HCT116 (cell line): ENCODE measurements around the gene DNHD1. TPM values are rescaled to one million over a fixed set of nuclear protein-coding genes. Genes with fewer than 3 reads are reported as not detected.

Experiments
- ATAC-seq: fragments of 200-7000 bp; cut with Tn5 transposase; 2 replicates; pipeline ENCODE4 v1.9.1; 2020; ENCODE audit warnings: mild to moderate bottlenecking, moderate library complexity
- BruUV-seq: library from RNA; stranded (reverse); fragments of 400-500 nt; replicated peaks from 2 replicates; lab custom pipeline; 2021; lab: Mats Ljungman, UMichigan
- CTCF ChIA-PET: fragments of 300-600 bp; sonication (Branson Sonifier 250); formaldehyde crosslinking; loops from one replicate; lab custom pipeline; 2021; ENCODE audit warnings: antibody characterized with exemption; lab: Charles Lee
- POLR2A ChIA-PET: fragments of 300-600, 350-600 bp; sonication (Branson Sonifier 250); formaldehyde crosslinking; loops from one replicate; lab custom pipeline; 2021; ENCODE audit warnings: antibody characterized with exemption; lab: Charles Lee
- RAD21 ChIA-PET, 2 experiments: fragments of 300-600 bp; sonication (Branson Sonifier 250); formaldehyde crosslinking; loops; one replicate each; lab custom pipeline; 2023; ENCODE audit warnings: low total read pairs in 2 of 2; ENCODE audit not compliant: uncharacterized antibody in 2 of 2, unreplicated experiment in 2 of 2, low non-redundant PET in 1 of 2; lab: Charles Lee
- DNase-seq: peaks from one replicate; pipeline ENCODE4 v3.0.0-alpha.2; 2010; ENCODE audit warnings: low read depth, low spot score
- H2AFZ ChIP-seq: fragments of 200-600 bp; shearing (Covaris generic), sonication (generic); 2 replicates; pipeline ENCODE4 v1.6.1; 2017; ENCODE audit warnings: low read depth, mixed run types, mixed read lengths, antibody characterized with exemption, low read length; ENCODE audit not compliant: poor library complexity, severe bottlenecking
- H3K27ac ChIP-seq: 2 replicates; pipeline ENCODE4 v1.5.1; 2012; ENCODE audit warnings: low read depth, low read length
- H3K27me3 ChIP-seq: fragments of 200-600 bp; sonication (generic); 2 replicates; pipeline ENCODE4 v1.6.1; 2016; ENCODE audit warnings: mixed run types, low read length, mixed read lengths; ENCODE audit not compliant: insufficient read depth
- H3K36me3 ChIP-seq, 2 experiments: fragments of 200-500 bp in 1 of 2; fragments of 200-600 bp in 1 of 2; sonication (Bioruptor generic) in 1 of 2; sonication (generic) in 1 of 2; 2 replicates each; pipeline versions ENCODE4 v1.5.1 to v1.6.1; 2014 to 2016; ENCODE audit warnings: low read length in 2 of 2, inconsistent platforms in 1 of 2, mixed read lengths in 1 of 2, mixed run types in 1 of 2; ENCODE audit not compliant: insufficient read depth in 2 of 2, control insufficient read depth in 1 of 2
- H3K4me1 ChIP-seq, 2 experiments: fragments of 200-600 bp in 1 of 2; sonication (generic) in 1 of 2; 2 replicates each; pipeline versions ENCODE4 v1.5.1 to v1.6.1; 2012 to 2017; ENCODE audit warnings: low read length in 2 of 2, inconsistent platforms in 1 of 2, mild to moderate bottlenecking in 1 of 2, mixed read lengths in 1 of 2, mixed run types in 1 of 2, moderate library complexity in 1 of 2; ENCODE audit not compliant: insufficient read depth in 2 of 2, control insufficient read depth in 1 of 2
- H3K4me2 ChIP-seq: fragments of 200-600 bp; sonication (generic); 2 replicates; pipeline ENCODE4 v1.6.1; 2017; ENCODE audit warnings: mixed run types, low read length, mixed read lengths
- H3K4me3 ChIP-seq, 2 experiments: fragments of 200-600 bp in 1 of 2; sonication (generic) in 1 of 2; replicated peaks in 1 of 2; 2 replicates each; pipeline ENCODE4 v1.5.1; 2011 to 2016; ENCODE audit warnings: low read length in 2 of 2, control low read depth in 1 of 2, low read depth in 1 of 2, mild to moderate bottlenecking in 1 of 2, mixed read lengths in 1 of 2, mixed run types in 1 of 2
- H3K79me2 ChIP-seq: fragments of 200-600 bp; sonication (generic); 2 replicates; pipeline ENCODE4 v1.6.1; 2017; ENCODE audit warnings: mild to moderate bottlenecking, mixed run types, low read length, moderate library complexity, mixed read lengths; ENCODE audit not compliant: insufficient read depth
- H3K9ac ChIP-seq: fragments of 200-600 bp; sonication (generic); 2 replicates; pipeline ENCODE4 v1.6.1; 2016; ENCODE audit warnings: low read length, mixed read lengths
- H3K9me2 ChIP-seq: fragments of 200-600 bp; sonication (generic), shearing (Covaris generic); 2 replicates; pipeline ENCODE4 v1.6.1; 2017; ENCODE audit warnings: mixed run types, mild to moderate bottlenecking, moderate library complexity; ENCODE audit not compliant: insufficient read depth
- H3K9me3 ChIP-seq, 2 experiments: fragments of 200-500 bp in 1 of 2; fragments of 200-600 bp in 1 of 2; sonication (Bioruptor generic) in 1 of 2; sonication (generic) in 1 of 2; 2 replicates each; pipeline ENCODE4 v1.6.1; 2014 to 2017; ENCODE audit warnings: low read length in 2 of 2, mixed read lengths in 2 of 2, inconsistent platforms in 1 of 2, low read depth in 1 of 2, mild to moderate bottlenecking in 1 of 2, mixed run types in 1 of 2, moderate library complexity in 1 of 2; ENCODE audit not compliant: control insufficient read depth in 1 of 2, insufficient read depth in 1 of 2
- H4K20me1 ChIP-seq: fragments of 200-600 bp; sonication (generic), shearing (Covaris generic); 2 replicates; pipeline ENCODE4 v1.6.1; 2017; ENCODE audit warnings: mixed run types, mild to moderate bottlenecking, moderate library complexity; ENCODE audit not compliant: insufficient read depth
- ATF3 ChIP-seq: IDR thresholded peaks from 2 replicates; pipeline ENCODE4 v1.6.1; 2012
- CBX3 ChIP-seq: IDR thresholded peaks from 2 replicates; pipeline ENCODE4 v1.6.1; 2012; ENCODE audit warnings: low read depth
- CTCF ChIP-seq, 3 experiments: fragments of 200-600 bp in 1 of 3; sonication (generic) in 1 of 3; IDR thresholded peaks in 2 of 3; conservative IDR thresholded peaks in 1 of 3; 2 replicates each; pipeline ENCODE4 v1.5.1; 2012 to 2017; ENCODE audit warnings: low read depth in 2 of 3, low read length in 2 of 3, antibody characterized with exemption in 1 of 3, borderline replicate concordance in 1 of 3, control low read depth in 1 of 3, mild to moderate bottlenecking in 1 of 3, mixed read lengths in 1 of 3, mixed run types in 1 of 3, moderate library complexity in 1 of 3; ENCODE audit not compliant: insufficient read depth in 1 of 3
- EGR1 ChIP-seq: IDR thresholded peaks from 2 replicates; pipeline ENCODE4 v1.6.1; 2012; ENCODE audit warnings: low read depth
- ELF1 ChIP-seq: IDR thresholded peaks from 2 replicates; pipeline ENCODE4 v1.6.1; 2012; ENCODE audit warnings: low read depth, borderline replicate concordance
- EZH2phosphoT487 ChIP-seq: fragments of 200-600 bp; IDR thresholded peaks from 2 replicates; pipeline ENCODE4 v1.6.1; 2018; ENCODE audit warnings: antibody characterized with exemption, borderline replicate concordance
- FOSL1 ChIP-seq: IDR thresholded peaks from 2 replicates; pipeline ENCODE4 v1.6.1; 2012; ENCODE audit warnings: low read depth
- JUND ChIP-seq: IDR thresholded peaks from 2 replicates; pipeline ENCODE4 v1.6.1; 2012
- MAX ChIP-seq: IDR thresholded peaks from 2 replicates; pipeline ENCODE4 v1.6.1; 2012
- POLR2A ChIP-seq: IDR thresholded peaks from 2 replicates; pipeline ENCODE4 v1.7.0; 2011; ENCODE audit warnings: borderline replicate concordance; ENCODE audit not compliant: insufficient read depth, insufficient read length; ENCODE audit errors: extremely low read depth
- POLR2AphosphoS5 ChIP-seq: IDR thresholded peaks from 2 replicates; pipeline ENCODE4 v1.6.1; 2011; ENCODE audit warnings: mild to moderate bottlenecking, low read depth, low read length, moderate library complexity
- RAD21 ChIP-seq: IDR thresholded peaks from 2 replicates; pipeline ENCODE4 v1.6.1; 2012; ENCODE audit warnings: low read depth, mild to moderate bottlenecking
- SRF ChIP-seq: IDR thresholded peaks from 2 replicates; pipeline ENCODE4 v1.6.1; 2012; ENCODE audit warnings: low read depth
- YY1 ChIP-seq: IDR thresholded peaks from 2 replicates; pipeline ENCODE4 v1.6.1; 2011; ENCODE audit warnings: low read length, low read depth, moderate library complexity, mild to moderate bottlenecking; ENCODE audit not compliant: insufficient replicate concordance; ENCODE audit errors: extremely low read depth
- ZBTB33 ChIP-seq: IDR thresholded peaks from 2 replicates; pipeline ENCODE4 v1.6.1; 2011; ENCODE audit warnings: mild to moderate bottlenecking, low read length, moderate library complexity; ENCODE audit not compliant: insufficient replicate concordance; ENCODE audit errors: extremely low read depth
- ZFX ChIP-seq: fragments of 450-650 bp; IDR thresholded peaks from 2 replicates; pipeline ENCODE4 v1.6.1; 2017
- ZNF274 ChIP-seq: fragments of 200-500 bp; sonication (Bioruptor generic); IDR thresholded peaks from 2 replicates; pipeline ENCODE4 v1.6.1; 2014; ENCODE audit warnings: mild to moderate bottlenecking, low read depth, low read length, inconsistent platforms
- intact Hi-C: fragments of 100-400 bp; cut with micrococcal nuclease; formaldehyde crosslinking; loops from 2 replicates; pipeline ENCODE4 v1.10.0; 2022
- total RNA-seq: library from RNA; stranded (reverse); gene quantifications from one replicate; pipeline ENCODE4 v1.2.1, GENCODE V29; 2021; ENCODE audit not compliant: unreplicated experiment

DNHD1 gene
- total RNA-seq, 1 experiment from 2014 or later = 8.0 TPM

- TF ChIP-seq YY1 = no peak
- TF ChIP-seq CBX3 = no peak
- TF ChIP-seq CTCF (IDR thresholded peaks at IDR 0.05 in 2 of 3, conservative IDR thresholded peaks at IDR 0.05 in 1 of 3; ENCODE audit: borderline replicate concordance in 1 of 3, insufficient read depth in 1 of 3, low read depth in 2 of 3, low read length in 2 of 3) = no peak
- TF ChIP-seq POLR2A = no peak
- TF ChIP-seq ZNF274 = no peak
Measured at GRCh38 chr11:6613496-6613895, 116.4 kb downstream of the DNHD1 start (continued).

GRCh38 chr11:6614446-6614845 lies 117.4 kb downstream of the DNHD1 start:
- intact Hi-C loops = no loop called here
- H3K9me3 ChIP-seq = no peaks in the 10 kb centered on the region
- no peak overlapping the region for H3K27ac ChIP-seq
- H3K4me1 ChIP-seq = peaks cover 12 to 34% of the 10 kb centered on the region in 2 experiments
- peaks cover 13 to 25% of the 10 kb centered on the region in 2 experiments for H3K36me3 ChIP-seq
- no peak for DNase-seq
- no peaks in the 10 kb centered on the region for H3K27me3 ChIP-seq
- H2AFZ ChIP-seq = no peak overlapping the region
- H3K9ac ChIP-seq = no peak overlapping the region
- H3K4me2 ChIP-seq = no peak overlapping the region
- peaks cover 29% of the 10 kb centered on the region for H3K79me2 ChIP-seq
- H3K4me3 ChIP-seq = no peak overlapping the region
- no peak for TF ChIP-seq POLR2AphosphoS5
- no peak for TF ChIP-seq ZBTB33
- TF ChIP-seq CTCF (IDR thresholded peaks at IDR 0.05 in 2 of 3, conservative IDR thresholded peaks at IDR 0.05 in 1 of 3; ENCODE audit: borderline replicate concordance in 1 of 3, insufficient read depth in 1 of 3, low read depth in 2 of 3, low read length in 2 of 3) = no peak
- no peak for TF ChIP-seq EGR1
- TF ChIP-seq EZH2phosphoT487 = no peak
- TF ChIP-seq RAD21 = no peak
- no peak for TF ChIP-seq ZNF274
- TF ChIP-seq ELF1 = no peak
- TF ChIP-seq MAX = no peak
- TF ChIP-seq SRF = no peak
- no peak for TF ChIP-seq JUND
- TF ChIP-seq POLR2A = no peak
- TF ChIP-seq FOSL1 = no peak
- TF ChIP-seq ATF3 = no peak
- no peak for TF ChIP-seq ZFX
- no peak for TF ChIP-seq CBX3
- ChIA-PET POLR2A (no interaction called here), CTCF (no interaction called here), RAD21 (no interaction called here)
- no TSS peak for BruUV-seq
- ATAC-seq = no peak
- H3K9me2 ChIP-seq = no peaks in the 10 kb centered on the region
- H4K20me1 ChIP-seq = no peaks in the 10 kb centered on the region
